ENCODE results near the gene ZNF837.

- no peak for TF ChIP-seq CTCF (IDR thresholded peaks at IDR 0.05)
- TF ChIP-seq POLR2A (IDR thresholded peaks at IDR 0.05): no peak
These were observed 18.9 kb downstream of the ZNF837 start for GRCh38 chr19:58361900-58362271.

Data from stomach (tissue), 4 donors.